Testis (tissue), 3 donors: ENCODE results near the gene DACH1. TPM values are rescaled to one million over a fixed set of nuclear protein-coding genes. Genes with fewer than 3 reads are reported as not detected.

Experiments used
- DNase-seq: peaks from one replicate; pipeline ENCODE4 v3.0.0-alpha.2; 2019
- H3K27ac ChIP-seq, 2 donors: fragments of 200-600 bp; sonication (generic); one replicate each; pipeline ENCODE4 v1.5.1; 2019
- H3K27me3 ChIP-seq: fragments of 200-600 bp; sonication (generic); one replicate; pipeline ENCODE4 v1.5.1; 2019
- H3K36me3 ChIP-seq: fragments of 200-600 bp; sonication (generic); one replicate; pipeline ENCODE4 v1.5.1; 2017; ENCODE audit warnings: low read depth; ENCODE audit errors: missing control alignments
- H3K4me1 ChIP-seq: fragments of 200-600 bp; sonication (generic); one replicate; pipeline ENCODE4 v1.5.1; 2019
- H3K4me3 ChIP-seq, 2 donors: fragments of 200-600 bp; sonication (generic); one replicate each; pipeline ENCODE4 v1.5.1; 2017 to 2019
- H3K9me3 ChIP-seq: fragments of 200-600 bp; sonication (generic); one replicate; pipeline ENCODE4 v1.5.1; 2017
- POLR2A ChIP-seq: fragments of 450-650 bp; IDR thresholded peaks from one replicate; pipeline ENCODE4 v1.6.1; 2017; ENCODE audit warnings: antibody characterized with exemption, mild to moderate bottlenecking, moderate library complexity
- WGBS, 2 donors: methylation state at CpG; one replicate each; pipeline ENCODE4 v1.1.5; 2018; 5-methylcytosine and 5-hydroxymethylcytosine counted together
- intact Hi-C: fragments of 100-400 bp; cut with DNase I; formaldehyde crosslinking; loops from one replicate; pipeline ENCODE4 v1.15.1; 2023; ENCODE audit warnings: low total_unique reads
- polyA plus RNA-seq: library from polyadenylated mRNA; stranded (reverse); fragments of 350-450 nt; fragmentation: Illumina TruSeq; extraction: RNeasy Lipid Tissue Mini Kit (QIAGEN cat#74804); gene quantifications from one replicate; pipeline ENCODE4 v1.2.3, GENCODE V29; 2014; ENCODE audit warnings: low read depth, low replicate concordance; ENCODE audit not compliant: insufficient read depth
- total RNA-seq, 2 donors: library from RNA; depleted of rRNA; stranded (reverse); fragments of >200 nt; gene quantifications; one replicate each; pipeline ENCODE4 v1.2.3, GENCODE V29; 2016
- TF ChIP-seq, protein P1 (sequence below), 3 experiments: fragments of 450-650 bp in 2 of 3; fragments of 200-600 bp in 1 of 3; sonication (generic) in 1 of 3; IDR thresholded peaks; one replicate each; pipeline ENCODE4 v1.5.1; 2016 to 2019; ENCODE audit warnings: antibody characterized with exemption in 3 of 3, mild to moderate bottlenecking in 2 of 3, moderate library complexity in 1 of 3

The DACH1 gene
- total and polyA plus RNA-seq, 3 donors from 2014 or later = 4.7 to 11.1 (median 5.4) TPM

GRCh38 chr13:71643448-71643860 lies 223.6 kb downstream of the DACH1 start:
- no peak overlapping the region for H3K4me3 ChIP-seq
- TF ChIP-seq POLR2A = no peak
- TF ChIP-seq, protein P1, sequence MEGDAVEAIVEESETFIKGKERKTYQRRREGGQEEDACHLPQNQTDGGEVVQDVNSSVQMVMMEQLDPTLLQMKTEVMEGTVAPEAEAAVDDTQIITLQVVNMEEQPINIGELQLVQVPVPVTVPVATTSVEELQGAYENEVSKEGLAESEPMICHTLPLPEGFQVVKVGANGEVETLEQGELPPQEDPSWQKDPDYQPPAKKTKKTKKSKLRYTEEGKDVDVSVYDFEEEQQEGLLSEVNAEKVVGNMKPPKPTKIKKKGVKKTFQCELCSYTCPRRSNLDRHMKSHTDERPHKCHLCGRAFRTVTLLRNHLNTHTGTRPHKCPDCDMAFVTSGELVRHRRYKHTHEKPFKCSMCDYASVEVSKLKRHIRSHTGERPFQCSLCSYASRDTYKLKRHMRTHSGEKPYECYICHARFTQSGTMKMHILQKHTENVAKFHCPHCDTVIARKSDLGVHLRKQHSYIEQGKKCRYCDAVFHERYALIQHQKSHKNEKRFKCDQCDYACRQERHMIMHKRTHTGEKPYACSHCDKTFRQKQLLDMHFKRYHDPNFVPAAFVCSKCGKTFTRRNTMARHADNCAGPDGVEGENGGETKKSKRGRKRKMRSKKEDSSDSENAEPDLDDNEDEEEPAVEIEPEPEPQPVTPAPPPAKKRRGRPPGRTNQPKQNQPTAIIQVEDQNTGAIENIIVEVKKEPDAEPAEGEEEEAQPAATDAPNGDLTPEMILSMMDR (IDR thresholded peaks at IDR 0.05) = no peak
- DNase-seq = no peak
- no peaks in the 10 kb centered on the region for H3K36me3 ChIP-seq
- no peaks in the 10 kb centered on the region for H3K9me3 ChIP-seq
- H3K27ac ChIP-seq = no peak overlapping the region
- 69 to 70% methylated on average over 4 of the region's 4 CpGs for WGBS, 2 donors
- intact Hi-C loops = no loop called here
- H3K4me1 ChIP-seq = no peaks in the 10 kb centered on the region
- H3K27me3 ChIP-seq = no peaks in the 10 kb centered on the region

DNA sequence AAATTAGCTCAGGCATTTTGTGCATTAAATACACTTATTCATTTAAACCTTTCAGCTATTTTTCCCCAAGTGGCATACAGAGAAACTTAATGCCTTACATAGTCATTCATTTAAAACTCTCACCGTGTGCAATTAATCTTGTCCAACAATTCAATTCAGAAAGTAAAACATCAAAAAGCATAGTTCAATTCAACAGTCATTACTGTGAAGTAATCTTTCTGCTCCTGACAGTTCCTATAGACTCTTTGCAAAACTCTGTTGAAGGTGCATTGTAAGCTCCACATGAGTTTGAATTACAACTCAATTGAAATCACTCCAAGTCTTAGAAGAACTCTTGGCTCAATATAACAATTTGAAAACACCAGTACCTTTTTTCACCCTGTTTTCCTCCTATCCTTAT lies 228.3 kb downstream of the DACH1 start:
- intact Hi-C loops = no loop called here
- Histone ChIP-seq H3K27me3 (no peaks in the 10 kb centered on the region), H3K36me3 (no peaks in the 10 kb centered on the region), H3K9me3 (no peaks in the 10 kb centered on the region), H3K27ac (no peak overlapping the region), H3K4me1 (no peaks in the 10 kb centered on the region), H3K4me3 (no peak overlapping the region)
- 74 to 83% methylated on average over 1 of the region's 1 CpG for WGBS, 2 donors
- TF ChIP-seq, protein P1 (IDR thresholded peaks at IDR 0.05) = no peak
- TF ChIP-seq POLR2A = no peak
- DNase-seq = no peak

GRCh38 chr13:71634602-71635443 lies 232.2 kb downstream of the DACH1 start:
- intact Hi-C loops = no loop called here
- no peak for TF ChIP-seq POLR2A
- TF ChIP-seq, protein P1 (IDR thresholded peaks at IDR 0.05) = no peak
- DNase-seq = no peak
- H3K4me3 ChIP-seq = no peak overlapping the region
- no peaks in the 10 kb centered on the region for H3K36me3 ChIP-seq
- H3K27me3 ChIP-seq = no peaks in the 10 kb centered on the region
- no peak overlapping the region for H3K27ac ChIP-seq
- H3K4me1 ChIP-seq = no peaks in the 10 kb centered on the region
- no peaks in the 10 kb centered on the region for H3K9me3 ChIP-seq
- WGBS, 2 donors = 72 to 88% methylated on average over 2 of the region's 2 CpGs

DNA sequence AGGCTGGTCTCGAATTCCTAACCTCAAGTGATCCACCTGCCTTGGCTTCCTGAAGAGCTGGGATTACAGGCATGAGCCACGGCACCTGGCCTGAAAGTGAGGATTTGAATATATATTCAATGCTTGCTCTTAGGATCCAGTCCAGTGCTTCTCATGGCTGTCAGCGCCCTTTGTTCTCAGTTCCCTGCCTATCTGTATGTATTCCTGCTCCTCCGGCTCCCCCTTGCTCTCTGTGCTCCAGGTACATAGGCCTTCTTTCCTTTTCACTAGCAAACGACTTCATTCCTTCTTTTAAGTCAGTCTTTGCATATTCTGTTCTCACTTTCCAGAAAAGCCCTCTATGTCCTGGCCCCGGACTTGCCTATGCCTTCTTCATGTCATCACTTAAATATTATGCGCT lies 232.8 kb downstream of the DACH1 start:
- Histone ChIP-seq H3K36me3 (no peaks in the 10 kb centered on the region), H3K4me3 (no peak overlapping the region), H3K27ac (no peak overlapping the region), H3K9me3 (no peaks in the 10 kb centered on the region), H3K27me3 (no peaks in the 10 kb centered on the region), H3K4me1 (no peaks in the 10 kb centered on the region)
- intact Hi-C loops = no loop called here
- no peak for DNase-seq
- TF ChIP-seq, protein P1 (IDR thresholded peaks at IDR 0.05) = no peak
- TF ChIP-seq POLR2A = no peak
- WGBS, 2 donors = 91 to 95% methylated on average over 7 of the region's 7 CpGs

GRCh38 chr13:71632721-71633120 lies 234.3 kb downstream of the DACH1 start:
- TF ChIP-seq, protein P1 (IDR thresholded peaks at IDR 0.05) = no peak
- no peak for TF ChIP-seq POLR2A
- DNase-seq = no peak
- intact Hi-C loops = no loop called here
- no peaks in the 10 kb centered on the region for H3K27me3 ChIP-seq
- no peaks in the 10 kb centered on the region for H3K4me1 ChIP-seq
- no peaks in the 10 kb centered on the region for H3K36me3 ChIP-seq
- no peaks in the 10 kb centered on the region for H3K9me3 ChIP-seq
- WGBS, 2 donors = 77 to 82% methylated on average over 1 of the region's 1 CpG
- no peak overlapping the region for H3K4me3 ChIP-seq
- no peak overlapping the region for H3K27ac ChIP-seq
